DMS 273 (cell line): Measurements from ENCODE around the gene CAMK2D.

Source experiments
- DNase-seq: peaks from one replicate; lab custom pipeline; 2025; ENCODE audit not compliant: unreplicated experiment; lab: John Stamatoyannopoulos, UW

Gene CAMK2D

GRCh38 chr4:113450295-113451080 is 311.1 kb downstream of the CAMK2D start:
- no peak for DNase-seq

- no peak for DNase-seq
Measured at GRCh38 chr4:113449410-113449974, 312.0 kb downstream of the CAMK2D start.

GRCh38 chr4:113447769-113448168 is 313.8 kb downstream of the CAMK2D start:
- DNase-seq, result no peak

GRCh38 chr4:113447061-113447460 is 314.5 kb downstream of the CAMK2D start:
- no peak for DNase-seq

GRCh38 chr4:113446019-113446418 is 315.5 kb downstream of the CAMK2D start:
- no peak for DNase-seq

GRCh38 chr4:113445286-113445685 is 316.3 kb downstream of the CAMK2D start:
- DNase-seq, result no peak

GRCh38 chr4:113444386-113444785 is 317.2 kb downstream of the CAMK2D start:
- no peak for DNase-seq

GRCh38 chr4:113442826-113443225 is 318.7 kb downstream of the CAMK2D start:
- no peak for DNase-seq

GRCh38 chr4:113440371-113440770 is 321.2 kb downstream of the CAMK2D start:
- no peak for DNase-seq

- no peak for DNase-seq
Measured at GRCh38 chr4:113438596-113438995, 322.9 kb downstream of the CAMK2D start.

GRCh38 chr4:113437129-113437528 is 324.4 kb downstream of the CAMK2D start:
- no peak for DNase-seq

- peak; percentile 56 for DNase-seq
Measured at GRCh38 chr4:113436360-113436759, 325.2 kb downstream of the CAMK2D start.

- DNase-seq, result peak; percentile 82
Measured at GRCh38 chr4:113435893-113436292, 325.6 kb downstream of the CAMK2D start.

GRCh38 chr4:113434247-113434587 is 327.3 kb downstream of the CAMK2D start:
- DNase-seq, result no peak

- no peak for DNase-seq
Measured at GRCh38 chr4:113433536-113434246, 327.8 kb downstream of the CAMK2D start.

GRCh38 chr4:113433116-113433515 is 328.4 kb downstream of the CAMK2D start:
- DNase-seq, result no peak

- DNase-seq, result no peak
Measured at GRCh38 chr4:113423631-113424030, 337.9 kb downstream of the CAMK2D start.

GRCh38 chr4:113420938-113421337 is 340.6 kb downstream of the CAMK2D start:
- no peak for DNase-seq

- no peak for DNase-seq
Measured at GRCh38 chr4:113419631-113420030, 341.9 kb downstream of the CAMK2D start.

GRCh38 chr4:113411496-113411938 is 350.0 kb downstream of the CAMK2D start:
- peak; percentile 19 for DNase-seq

GRCh38 chr4:113410686-113411085 is 350.9 kb downstream of the CAMK2D start:
- no peak for DNase-seq

- DNase-seq, result no peak
Measured at GRCh38 chr4:113409181-113409580, 352.4 kb downstream of the CAMK2D start.
